GM12874 (cell line): ENCODE results near the gene NELL1.

Source experiments
- CTCF ChIP-seq: IDR thresholded peaks from 2 replicates; pipeline ENCODE4 v1.5.1; 2011; ENCODE audit warnings: low read depth, mild to moderate bottlenecking, control low read depth, low read length, moderate library complexity; ENCODE audit not compliant: insufficient read depth

NELL1 gene

GRCh38 chr11:21185959-21186358 is 516.6 kb downstream of the NELL1 start:
- TF ChIP-seq CTCF, result no peak

GRCh38 chr11:21190181-21190580 is 520.8 kb downstream of the NELL1 start:
- no peak for TF ChIP-seq CTCF

GRCh38 chr11:21195995-21196394 is 526.6 kb downstream of the NELL1 start:
- no peak for TF ChIP-seq CTCF

GRCh38 chr11:21198498-21198897 is 529.1 kb downstream of the NELL1 start:
- TF ChIP-seq CTCF, result no peak

GRCh38 chr11:21205205-21205604 is 535.8 kb downstream of the NELL1 start:
- TF ChIP-seq CTCF, result no peak

GRCh38 chr11:21225860-21226259 is 556.5 kb downstream of the NELL1 start:
- no peak for TF ChIP-seq CTCF

GRCh38 chr11:21229224-21229623 is 559.8 kb downstream of the NELL1 start:
- TF ChIP-seq CTCF, result no peak

GRCh38 chr11:21250196-21250595 is 580.8 kb downstream of the NELL1 start:
- no peak for TF ChIP-seq CTCF
